A549 (cell line): ENCODE results near the gene ANKRD9. TPM values are rescaled to one million over a fixed set of nuclear protein-coding genes. Genes with fewer than 3 reads are reported as not detected.

ENCODE experiments used
- ATAC-seq, 2 experiments: fragments of 200-7000 bp in 1 of 2; fragments of >200 bp in 1 of 2; cut with Nextera tagmentation in 1 of 2; cut with Tn5 transposase in 1 of 2; 3 replicates each; pipeline versions ENCODE4 v1.8.0 to v1.9.1; 2018 to 2020; ENCODE audit warnings: mild to moderate bottlenecking in 1 of 2, moderate library complexity in 1 of 2
- CTCF ChIA-PET: fragments of 300-600 bp; sonication (Branson Sonifier 250); formaldehyde crosslinking; extraction: SDS; loops from one replicate; lab custom pipeline; 2021; ENCODE audit warnings: antibody characterized with exemption, inconsistent platforms; lab: Yijun Ruan, JAX
- POLR2A ChIA-PET: fragments of 350-600 bp; formaldehyde crosslinking; extraction: SDS; loops from one replicate; lab custom pipeline; 2021; ENCODE audit warnings: antibody characterized with exemption, inconsistent platforms; lab: Yijun Ruan, JAX
- DNase-seq, 2 experiments: peaks; one replicate each; pipeline versions ENCODE4 v3.0.0 to v3.0.0-alpha.2; 2011 to 2016; ENCODE audit warnings: low read depth in 1 of 2, low spot score in 1 of 2
- FAIRE-seq: peaks from 2 replicates; lab custom pipeline; 2011; peaks lifted over from hg19 to GRCh38; lab: Jason Lieb, UNC
- H3K27ac ChIP-seq, 2 experiments: fragments of >200 bp; sonication (Bioruptor Twin); formaldehyde crosslinking; 3 replicates each; pipeline ENCODE4 v1.5.1; 2016 to 2017
- H3K4me1 ChIP-seq: fragments of >200 bp; sonication (Bioruptor Twin); formaldehyde crosslinking; 3 replicates; pipeline ENCODE4 v1.6.1; 2016
- H3K4me2 ChIP-seq: fragments of >200 bp; sonication (Bioruptor Twin); formaldehyde crosslinking; 3 replicates; pipeline ENCODE4 v1.6.1; 2016
- H3K4me3 ChIP-seq: fragments of >200 bp; sonication (Bioruptor Twin); formaldehyde crosslinking; 3 replicates; pipeline ENCODE4 v1.5.1; 2016
- H3K9me3 ChIP-seq: fragments of >200 bp; sonication (Bioruptor Twin); formaldehyde crosslinking; 3 replicates; pipeline ENCODE4 v1.6.1; 2016
- CBX8 ChIP-seq: fragments of 200-600 bp; sonication (generic); IDR thresholded peaks from 2 replicates; pipeline ENCODE4 v1.6.1; 2016
- CHD4 ChIP-seq: fragments of 200-600 bp; sonication (generic); IDR thresholded peaks from 2 replicates; pipeline ENCODE4 v1.6.1; 2016; ENCODE audit warnings: antibody characterized with exemption, mild to moderate bottlenecking, borderline replicate concordance
- EHMT2 ChIP-seq: fragments of 200-600 bp; sonication (generic); IDR thresholded peaks from 2 replicates; pipeline ENCODE4 v1.6.1; 2016; ENCODE audit warnings: antibody characterized with exemption, low read depth, mild to moderate bottlenecking, moderate library complexity
- FOXS1 ChIP-seq: fragments of 250-450 bp; sonication (Bioruptor Pico); IDR thresholded peaks from 2 replicates; pipeline ENCODE4 v1.5.0; 2020; ENCODE audit warnings: mild to moderate bottlenecking, moderate library complexity
- HOXA7 ChIP-seq: fragments of 250-450 bp; sonication (Bioruptor Pico); IDR thresholded peaks from 2 replicates; pipeline ENCODE4 v1.5.0; 2020; ENCODE audit warnings: mild to moderate bottlenecking, moderate library complexity
- KDM5A ChIP-seq: fragments of 200-600 bp; sonication (generic); IDR thresholded peaks from 2 replicates; pipeline ENCODE4 v1.6.1; 2016; ENCODE audit warnings: antibody characterized with exemption, mild to moderate bottlenecking
- MAZ ChIP-seq: fragments of 150-350 bp; IDR thresholded peaks from 2 replicates; pipeline ENCODE4 v1.6.1; 2014; ENCODE audit warnings: antibody characterized with exemption, low read depth, low read length, borderline replicate concordance
- MYC ChIP-seq: IDR thresholded peaks from 2 replicates; pipeline ENCODE4 v1.6.1; 2012; ENCODE audit warnings: mild to moderate bottlenecking, inconsistent platforms, low read length, improper control_type of control experiment, borderline replicate concordance
- RARB ChIP-seq: fragments of 250-450 bp; sonication (Bioruptor Pico); IDR thresholded peaks from 2 replicates; pipeline ENCODE4 v1.8.0; 2021; ENCODE audit warnings: mild to moderate bottlenecking, moderate library complexity
- RCOR1 ChIP-seq: fragments of 150-350 bp; IDR thresholded peaks from 2 replicates; pipeline ENCODE4 v1.6.1; 2014; ENCODE audit warnings: antibody characterized with exemption, low read length, low read depth
- ZC3H11A ChIP-seq: fragments of 450-650 bp; IDR thresholded peaks from 2 replicates; pipeline ENCODE4 v1.6.1; 2014; ENCODE audit warnings: antibody characterized with exemption, mild to moderate bottlenecking
- ZNF302 ChIP-seq: fragments of 250-450 bp; sonication (Bioruptor Pico); IDR thresholded peaks from 2 replicates; pipeline ENCODE4 v1.9.0; 2021; ENCODE audit warnings: inconsistent platforms, mild to moderate bottlenecking, moderate library complexity
- ZSCAN20 ChIP-seq: fragments of 250-450 bp; sonication (Bioruptor Pico); IDR thresholded peaks from 2 replicates; pipeline ENCODE4 v1.8.0; 2022; ENCODE audit warnings: mild to moderate bottlenecking, moderate library complexity
- WGBS: methylation state at CpG from one replicate; pipeline ENCODE4 v1.1.6; 2017; ENCODE audit errors: missing lambda C conversion rate; 5-methylcytosine and 5-hydroxymethylcytosine counted together
- polyA plus RNA-seq, 4 experiments: library from polyadenylated mRNA; depleted of rRNA in 3 of 4; stranded (reverse); fragments of >200 nt; fragmentation: RNase III in 1 of 4; extraction: RNeasy Plus Mini Kit Qiagen cat#74134 plus additional on column Dnase treatment in 1 of 4; gene quantifications; 2 replicates in 3 of 4; 3 replicates in 1 of 4; pipeline ENCODE4 v1.2.3, GENCODE V29; 2011 to 2017
- TF ChIP-seq, protein P1 (sequence below): fragments of 250-450 bp; sonication (Bioruptor Pico); IDR thresholded peaks from 2 replicates; pipeline ENCODE4 v1.5.0; 2020; ENCODE audit warnings: low read depth, mild to moderate bottlenecking, moderate library complexity
- TF ChIP-seq, protein P2 (sequence below): fragments of 450-650 bp; IDR thresholded peaks from 2 replicates; pipeline ENCODE4 v1.6.1; 2014; ENCODE audit warnings: antibody characterized with exemption
- TF ChIP-seq, protein P3 (sequence below): fragments of 200-600 bp; sonication (generic); IDR thresholded peaks from 2 replicates; pipeline ENCODE4 v1.6.1; 2016; ENCODE audit warnings: antibody characterized with exemption, mild to moderate bottlenecking, moderate library complexity
- TF ChIP-seq, protein P4 (sequence below): fragments of >200 bp; sonication (Bioruptor Twin); formaldehyde crosslinking; IDR thresholded peaks from 3 replicates; pipeline ENCODE4 v1.5.1; 2016

Gene ANKRD9
- polyA plus RNA-seq, 2 of the 4 experiments (the other 2 are of a cell fraction): 6.3 to 11.8 TPM

DNA sequence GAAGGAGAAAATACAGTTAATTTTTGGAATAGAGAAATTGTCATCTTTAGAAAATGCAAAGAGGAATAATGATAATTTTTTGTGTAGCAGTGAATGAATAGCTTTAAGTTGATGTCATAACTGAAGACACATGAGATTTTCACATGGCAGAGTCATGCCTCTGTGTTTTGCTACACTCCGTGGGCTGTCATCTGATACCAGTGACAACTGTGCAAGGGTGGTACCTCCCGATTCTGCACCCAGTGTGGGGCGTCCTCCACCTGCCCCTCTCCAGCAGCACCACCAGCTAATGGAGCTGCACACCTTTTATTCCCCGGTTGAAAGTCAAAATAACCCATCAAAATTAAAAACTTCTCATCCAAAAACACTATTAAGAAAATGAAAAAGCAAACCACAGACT lies 47.2 kb downstream of the ANKRD9 start (continued):
- TF ChIP-seq, protein P1, sequence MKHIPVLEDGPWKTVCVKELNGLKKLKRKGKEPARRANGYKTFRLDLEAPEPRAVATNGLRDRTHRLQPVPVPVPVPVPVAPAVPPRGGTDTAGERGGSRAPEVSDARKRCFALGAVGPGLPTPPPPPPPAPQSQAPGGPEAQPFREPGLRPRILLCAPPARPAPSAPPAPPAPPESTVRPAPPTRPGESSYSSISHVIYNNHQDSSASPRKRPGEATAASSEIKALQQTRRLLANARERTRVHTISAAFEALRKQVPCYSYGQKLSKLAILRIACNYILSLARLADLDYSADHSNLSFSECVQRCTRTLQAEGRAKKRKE (CRISPR knock-in tag): no peak
- TF ChIP-seq CHD4 (no peak), KDM5A (no peak), HOXA7 (CRISPR knock-in tag) (no peak)

DNA sequence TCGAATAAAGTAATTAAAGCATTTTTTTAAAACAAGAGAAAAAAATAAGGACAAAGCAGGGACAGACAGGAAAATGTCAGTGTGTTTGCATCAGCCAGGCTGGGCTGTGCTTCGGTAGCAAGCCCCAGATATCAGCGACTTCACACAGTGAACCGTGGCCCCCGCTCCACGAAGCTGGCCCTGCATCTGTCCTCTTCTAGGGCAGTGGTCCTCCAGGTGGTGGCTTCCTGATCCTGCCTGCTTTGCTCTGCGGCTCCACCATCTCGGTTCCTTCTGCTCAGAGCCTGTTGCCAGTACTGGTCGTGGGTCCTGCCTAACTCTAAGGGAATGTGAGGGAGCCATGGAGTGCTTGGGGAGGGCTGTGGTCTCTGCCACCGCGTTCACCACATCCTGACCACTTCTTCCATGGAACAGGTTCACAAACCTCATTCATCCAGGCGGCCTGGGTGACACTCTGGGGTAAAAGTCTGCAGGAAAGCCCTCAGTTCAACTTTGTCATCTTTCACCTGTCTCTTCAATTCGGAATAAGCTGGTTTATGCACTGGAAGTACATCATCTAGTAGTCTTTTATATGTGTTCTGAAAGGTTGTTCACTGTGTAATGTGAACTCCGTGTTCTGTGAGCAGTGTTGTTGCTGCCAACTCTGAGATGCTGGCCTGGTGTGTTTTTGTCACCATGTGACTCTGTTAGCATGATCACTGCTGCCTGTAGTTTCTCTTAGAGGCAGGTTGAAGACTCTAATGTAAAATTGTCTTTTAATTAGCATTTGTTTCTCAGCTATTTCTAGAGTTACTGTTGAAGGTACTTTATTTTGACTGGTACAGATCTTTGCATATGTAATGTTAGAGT lies 47.9 kb downstream of the ANKRD9 start:
- no peak overlapping the region for H3K4me2 ChIP-seq
- no peaks in the 10 kb centered on the region for H3K4me1 ChIP-seq
- POLR2A ChIA-PET: no interaction called here
- no peak for ATAC-seq
- no peak overlapping the region for H3K27ac ChIP-seq
- no peak for DNase-seq
- no peak for FAIRE-seq
- TF ChIP-seq ZNF302 (no peak), EHMT2 (no peak), HOXA7 (CRISPR knock-in tag) (no peak), CBX8 (no peak), CHD4 (no peak), KDM5A (no peak), ZSCAN20 (CRISPR knock-in tag) (no peak), MAZ (no peak), RCOR1 (no peak), FOXS1 (CRISPR knock-in tag) (no peak), MYC (no peak), RARB (CRISPR knock-in tag) (no peak), ZC3H11A (no peak)
- TF ChIP-seq, protein P2, sequence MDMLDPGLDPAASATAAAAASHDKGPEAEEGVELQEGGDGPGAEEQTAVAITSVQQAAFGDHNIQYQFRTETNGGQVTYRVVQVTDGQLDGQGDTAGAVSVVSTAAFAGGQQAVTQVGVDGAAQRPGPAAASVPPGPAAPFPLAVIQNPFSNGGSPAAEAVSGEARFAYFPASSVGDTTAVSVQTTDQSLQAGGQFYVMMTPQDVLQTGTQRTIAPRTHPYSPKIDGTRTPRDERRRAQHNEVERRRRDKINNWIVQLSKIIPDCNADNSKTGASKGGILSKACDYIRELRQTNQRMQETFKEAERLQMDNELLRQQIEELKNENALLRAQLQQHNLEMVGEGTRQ: no peak
- TF ChIP-seq, protein P3, sequence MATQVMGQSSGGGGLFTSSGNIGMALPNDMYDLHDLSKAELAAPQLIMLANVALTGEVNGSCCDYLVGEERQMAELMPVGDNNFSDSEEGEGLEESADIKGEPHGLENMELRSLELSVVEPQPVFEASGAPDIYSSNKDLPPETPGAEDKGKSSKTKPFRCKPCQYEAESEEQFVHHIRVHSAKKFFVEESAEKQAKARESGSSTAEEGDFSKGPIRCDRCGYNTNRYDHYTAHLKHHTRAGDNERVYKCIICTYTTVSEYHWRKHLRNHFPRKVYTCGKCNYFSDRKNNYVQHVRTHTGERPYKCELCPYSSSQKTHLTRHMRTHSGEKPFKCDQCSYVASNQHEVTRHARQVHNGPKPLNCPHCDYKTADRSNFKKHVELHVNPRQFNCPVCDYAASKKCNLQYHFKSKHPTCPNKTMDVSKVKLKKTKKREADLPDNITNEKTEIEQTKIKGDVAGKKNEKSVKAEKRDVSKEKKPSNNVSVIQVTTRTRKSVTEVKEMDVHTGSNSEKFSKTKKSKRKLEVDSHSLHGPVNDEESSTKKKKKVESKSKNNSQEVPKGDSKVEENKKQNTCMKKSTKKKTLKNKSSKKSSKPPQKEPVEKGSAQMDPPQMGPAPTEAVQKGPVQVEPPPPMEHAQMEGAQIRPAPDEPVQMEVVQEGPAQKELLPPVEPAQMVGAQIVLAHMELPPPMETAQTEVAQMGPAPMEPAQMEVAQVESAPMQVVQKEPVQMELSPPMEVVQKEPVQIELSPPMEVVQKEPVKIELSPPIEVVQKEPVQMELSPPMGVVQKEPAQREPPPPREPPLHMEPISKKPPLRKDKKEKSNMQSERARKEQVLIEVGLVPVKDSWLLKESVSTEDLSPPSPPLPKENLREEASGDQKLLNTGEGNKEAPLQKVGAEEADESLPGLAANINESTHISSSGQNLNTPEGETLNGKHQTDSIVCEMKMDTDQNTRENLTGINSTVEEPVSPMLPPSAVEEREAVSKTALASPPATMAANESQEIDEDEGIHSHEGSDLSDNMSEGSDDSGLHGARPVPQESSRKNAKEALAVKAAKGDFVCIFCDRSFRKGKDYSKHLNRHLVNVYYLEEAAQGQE: no peak
- TF ChIP-seq, protein P4, sequence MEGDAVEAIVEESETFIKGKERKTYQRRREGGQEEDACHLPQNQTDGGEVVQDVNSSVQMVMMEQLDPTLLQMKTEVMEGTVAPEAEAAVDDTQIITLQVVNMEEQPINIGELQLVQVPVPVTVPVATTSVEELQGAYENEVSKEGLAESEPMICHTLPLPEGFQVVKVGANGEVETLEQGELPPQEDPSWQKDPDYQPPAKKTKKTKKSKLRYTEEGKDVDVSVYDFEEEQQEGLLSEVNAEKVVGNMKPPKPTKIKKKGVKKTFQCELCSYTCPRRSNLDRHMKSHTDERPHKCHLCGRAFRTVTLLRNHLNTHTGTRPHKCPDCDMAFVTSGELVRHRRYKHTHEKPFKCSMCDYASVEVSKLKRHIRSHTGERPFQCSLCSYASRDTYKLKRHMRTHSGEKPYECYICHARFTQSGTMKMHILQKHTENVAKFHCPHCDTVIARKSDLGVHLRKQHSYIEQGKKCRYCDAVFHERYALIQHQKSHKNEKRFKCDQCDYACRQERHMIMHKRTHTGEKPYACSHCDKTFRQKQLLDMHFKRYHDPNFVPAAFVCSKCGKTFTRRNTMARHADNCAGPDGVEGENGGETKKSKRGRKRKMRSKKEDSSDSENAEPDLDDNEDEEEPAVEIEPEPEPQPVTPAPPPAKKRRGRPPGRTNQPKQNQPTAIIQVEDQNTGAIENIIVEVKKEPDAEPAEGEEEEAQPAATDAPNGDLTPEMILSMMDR: no peak
- 81% methylated on average over 14 of the region's 14 CpGs for WGBS
- CTCF ChIA-PET: interaction anchor here (0.6 to 13.2 kb wide), 5 partner anchors 8 to 54 kb away, joined by 3 to 108 read pairs (median 3); no protein-coding TSS in a partner anchor
- no peaks in the 10 kb centered on the region for H3K9me3 ChIP-seq
- no peak overlapping the region for H3K4me3 ChIP-seq
